IPS-NIHi7 (cell line): ENCODE results near the gene KCNJ9.
A peak's percentile ranks its signal among the peaks of the same experiment; 100 is the strongest.
"Not testable (repeated sequence)": the region's sequence is repeated elsewhere in the genome, so short reads cannot be mapped to it uniquely, and the experiment has no call there.

Source experiments
- DNase-seq: peaks from one replicate; pipeline ENCODE4 v3.0.0; 2012; ENCODE audit warnings: mixed read lengths; ENCODE audit errors: extremely low spot score

The KCNJ9 gene

DNA sequence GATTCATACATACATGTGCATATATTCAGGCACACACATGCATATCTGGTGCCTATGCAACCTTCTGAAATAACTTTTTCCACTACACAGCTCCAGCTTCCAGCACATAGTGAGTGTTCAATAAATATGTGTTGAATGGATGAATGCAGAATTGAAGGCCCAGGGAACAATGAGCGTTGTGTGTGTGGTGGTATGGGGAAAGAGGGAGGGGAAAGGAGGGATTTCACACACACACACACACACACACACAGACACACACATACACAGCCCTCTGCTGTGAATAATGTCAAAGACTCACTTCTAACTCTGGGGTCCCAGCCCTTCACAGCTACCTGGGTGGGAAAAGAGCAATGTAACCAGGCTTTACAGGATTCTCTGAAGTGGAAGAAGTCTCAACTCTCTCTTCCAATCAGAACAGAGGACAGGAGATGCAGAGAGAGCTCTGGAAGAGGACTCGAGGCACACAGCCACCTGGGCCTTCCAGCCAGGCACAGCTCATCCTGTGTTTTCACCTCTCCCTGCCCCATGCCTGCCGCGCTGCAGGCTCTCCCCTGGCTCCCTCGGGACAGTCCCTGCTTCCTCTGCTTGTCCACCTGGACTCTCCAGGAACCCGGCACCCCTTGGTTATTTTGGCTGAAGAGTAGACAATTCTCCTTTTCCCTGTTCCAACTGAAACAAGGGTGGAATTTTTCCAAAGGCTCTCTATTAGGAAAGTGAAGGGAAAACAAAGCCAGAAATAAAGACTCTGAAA lies 22.5 kb downstream of the KCNJ9 start:
- no peak for DNase-seq

DNA sequence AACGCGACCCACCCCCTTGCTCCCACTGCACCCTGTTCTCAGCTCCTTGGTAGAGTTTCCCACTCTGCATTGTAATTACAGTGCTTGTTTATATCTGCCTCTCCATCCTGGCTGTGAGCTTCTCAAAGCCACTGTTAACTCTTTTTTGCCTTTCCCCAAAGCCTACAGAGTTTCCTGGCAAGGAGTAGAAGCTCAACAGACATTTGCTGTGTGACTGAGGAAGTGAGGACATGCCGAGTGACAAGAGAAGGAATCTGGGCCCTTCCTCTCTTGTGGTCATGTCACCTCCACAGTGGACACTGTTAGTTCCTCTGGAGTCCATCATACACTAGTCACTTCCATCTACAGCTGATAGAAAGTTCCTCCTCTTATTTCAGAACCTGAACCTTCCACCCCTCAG lies 23.1 kb downstream of the KCNJ9 start:
- DNase-seq: no peak

DNA sequence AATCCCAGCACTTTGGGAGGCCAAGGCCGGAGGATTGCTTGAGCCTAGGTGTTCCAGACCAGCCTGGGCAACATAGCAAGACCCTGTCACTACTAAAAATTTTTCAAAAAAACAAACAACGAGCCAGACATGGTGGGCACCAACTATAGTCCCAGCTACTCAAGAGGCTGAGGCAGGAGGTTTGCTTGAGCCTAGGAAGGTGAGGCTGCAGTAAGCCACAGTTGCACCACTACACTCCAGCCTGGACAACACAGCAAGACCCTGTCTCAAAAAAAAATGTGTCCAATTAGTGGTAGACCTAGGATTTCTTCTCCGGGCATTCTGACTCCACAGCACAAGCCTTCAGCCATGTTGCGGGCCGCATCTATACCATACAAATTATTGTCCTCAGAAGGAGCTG lies 23.8 kb downstream of the KCNJ9 start:
- no peak for DNase-seq

GRCh38 chr1:160107512-160107911 lies 26.2 kb downstream of the KCNJ9 start:
- DNase-seq: no peak

- peak; percentile 70 for DNase-seq
Observed at GRCh38 chr1:160108888-160109662, 27.7 kb downstream of the KCNJ9 start.

DNA sequence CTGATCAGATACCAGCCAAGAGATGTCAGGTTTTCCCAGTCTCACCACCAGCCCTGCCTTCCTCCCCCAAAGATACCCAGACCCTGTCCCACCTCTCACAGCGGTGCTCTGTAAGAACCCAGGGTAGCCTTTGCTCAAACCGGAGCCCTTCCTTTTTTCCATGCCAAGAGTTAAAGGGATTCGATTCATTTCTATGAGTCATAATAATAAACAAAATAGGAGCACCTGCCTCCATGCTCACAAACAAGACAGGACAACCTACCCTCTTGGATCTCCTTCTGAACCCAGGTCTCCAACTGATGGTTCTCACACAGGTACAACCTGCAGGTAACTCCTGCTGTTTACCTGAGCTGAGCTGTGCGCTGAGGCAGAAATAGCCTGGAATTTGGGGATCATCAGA lies 28.3 kb downstream of the KCNJ9 start:
- DNase-seq: no peak

DNA sequence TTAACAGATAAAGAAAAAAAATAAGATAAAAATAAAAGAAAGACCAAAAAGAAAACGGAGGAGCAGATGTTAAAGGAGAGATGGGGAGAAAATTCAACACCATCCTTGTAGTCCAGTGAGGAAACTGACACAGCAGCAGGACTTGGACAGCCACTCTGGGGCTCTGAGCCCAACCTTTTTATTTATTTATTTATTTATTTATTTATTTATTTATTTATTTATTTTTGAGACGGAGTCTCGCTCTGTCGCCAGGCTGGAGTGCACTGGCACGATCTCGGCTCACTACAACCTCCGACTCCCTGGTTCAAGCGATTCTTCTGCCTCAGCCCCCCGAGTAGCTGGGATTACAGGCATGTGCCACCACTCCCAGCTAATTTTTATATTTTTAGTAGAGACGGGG lies 30.1 kb downstream of the KCNJ9 start:
- not testable (repeated sequence) for DNase-seq

GRCh38 chr1:160112357-160112756 lies 31.0 kb downstream of the KCNJ9 start:
- no peak for DNase-seq

DNA sequence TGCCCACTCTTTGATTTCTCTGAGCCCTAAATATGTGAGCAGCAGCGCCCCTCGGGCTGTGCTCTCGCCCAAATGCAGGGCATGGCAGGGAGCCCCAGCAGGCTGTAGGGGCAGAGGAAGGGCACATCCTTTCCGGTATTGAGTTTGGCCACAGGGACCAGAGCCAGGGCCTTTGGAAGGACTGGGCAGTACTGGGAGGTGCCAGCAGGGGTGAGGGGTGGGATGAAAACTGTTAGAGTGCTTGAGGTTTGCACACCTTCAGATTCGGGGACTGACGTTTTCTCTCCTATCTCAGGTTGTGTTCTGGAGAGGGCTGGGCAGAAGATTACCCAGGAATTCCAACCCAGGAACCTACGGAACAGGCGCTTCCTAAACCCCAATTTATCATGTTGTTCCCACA lies 32.1 kb downstream of the KCNJ9 start:
- no peak for DNase-seq

GRCh38 chr1:160114085-160114484 lies 32.7 kb downstream of the KCNJ9 start:
- peak; percentile 48 for DNase-seq

GRCh38 chr1:160115545-160116282 lies 34.4 kb downstream of the KCNJ9 start, which contains the start of gene ATP1A2:
TSS of gene ATP1A2 (plus strand) at chr1:160115759. CDS start at chr1:160115862, 103 bp downstream.
- peak; percentile 72 for DNase-seq

DNA sequence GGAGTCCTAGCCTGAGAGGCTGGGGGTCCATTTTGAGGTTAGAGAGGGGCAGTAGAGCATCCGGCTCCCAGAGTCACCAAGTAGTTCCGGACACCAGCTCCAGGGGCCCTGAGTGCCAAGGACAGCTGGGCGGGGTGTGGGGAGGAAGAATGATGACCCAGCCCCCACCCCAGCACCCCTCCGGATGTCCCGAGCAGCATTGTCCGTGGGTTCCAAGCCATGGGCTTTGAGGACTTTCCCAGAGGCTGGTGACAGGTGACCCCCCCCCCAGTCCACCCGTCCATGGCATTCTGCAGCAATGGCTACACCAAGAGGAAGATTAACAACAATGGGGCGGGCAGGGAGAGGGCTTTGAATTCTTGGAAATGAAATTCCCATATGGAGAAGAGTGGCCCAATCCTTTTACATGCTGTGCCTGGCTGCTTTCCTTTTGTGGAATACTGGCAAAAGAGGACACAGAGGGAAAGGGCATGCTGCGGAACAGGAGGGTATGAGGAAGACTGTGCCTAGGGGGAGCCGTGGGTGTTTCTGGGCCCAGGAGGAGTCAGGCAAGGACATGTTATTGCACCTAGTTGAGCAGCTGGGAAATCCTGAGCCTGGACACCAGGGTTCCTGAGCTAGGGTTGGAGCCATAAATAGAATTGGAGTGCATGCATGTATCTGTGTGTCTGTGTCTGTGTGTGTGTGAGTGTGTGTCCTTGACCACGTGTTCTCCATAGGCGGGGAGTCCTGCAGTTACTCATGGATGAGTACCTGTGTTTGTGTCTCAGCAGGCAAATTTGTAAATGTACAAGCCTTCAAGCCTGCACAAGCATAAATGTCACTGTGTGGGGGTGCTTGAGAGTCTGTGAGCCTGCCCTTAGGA lies 35.2 kb downstream of the KCNJ9 start:
- DNase-seq: no peak

GRCh38 chr1:160117300-160117699 lies 36.0 kb downstream of the KCNJ9 start:
- DNase-seq: no peak

GRCh38 chr1:160117709-160118183 lies 36.4 kb downstream of the KCNJ9 start:
- peak; percentile 53 for DNase-seq

DNA sequence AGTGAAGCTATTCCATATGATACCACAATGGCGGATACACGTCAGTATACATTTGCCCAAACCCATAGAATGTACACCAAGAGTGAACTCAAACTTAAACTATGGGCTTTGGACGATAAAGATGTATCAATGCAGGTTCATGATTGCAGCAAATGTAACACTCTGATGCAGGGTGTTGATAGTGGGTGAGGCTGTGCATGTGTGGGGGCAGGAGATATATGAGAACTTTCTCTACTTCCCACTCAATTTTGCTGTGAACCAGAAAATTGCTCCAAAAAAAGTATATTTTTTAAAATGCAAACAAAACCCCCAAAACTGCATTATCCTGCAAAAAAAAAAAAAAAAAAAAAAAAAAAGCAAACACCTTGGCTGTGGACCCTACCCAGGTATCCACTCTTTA lies 37.6 kb downstream of the KCNJ9 start:
- no peak for DNase-seq

GRCh38 chr1:160120797-160121196 lies 39.5 kb downstream of the KCNJ9 start:
- DNase-seq: no peak

DNA sequence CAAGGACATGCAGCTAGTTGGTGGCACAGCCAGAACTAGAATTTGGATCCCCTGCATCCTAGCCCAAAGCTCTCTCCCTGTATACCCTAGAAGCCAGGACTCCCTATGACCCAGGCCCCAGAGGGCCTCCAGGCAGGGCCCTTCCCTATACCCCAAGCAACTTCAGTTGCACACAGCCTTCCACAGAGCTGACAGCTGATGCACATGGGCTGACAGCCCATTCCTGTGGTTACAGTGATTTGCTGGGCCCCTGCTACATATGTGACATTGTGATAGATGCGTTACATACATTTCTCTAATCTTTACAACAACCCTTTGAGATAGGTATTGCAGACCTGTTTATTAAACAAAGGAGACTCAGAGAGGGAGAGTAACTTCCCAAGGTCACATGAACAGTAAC lies 40.0 kb downstream of the KCNJ9 start:
- no peak for DNase-seq

DNA sequence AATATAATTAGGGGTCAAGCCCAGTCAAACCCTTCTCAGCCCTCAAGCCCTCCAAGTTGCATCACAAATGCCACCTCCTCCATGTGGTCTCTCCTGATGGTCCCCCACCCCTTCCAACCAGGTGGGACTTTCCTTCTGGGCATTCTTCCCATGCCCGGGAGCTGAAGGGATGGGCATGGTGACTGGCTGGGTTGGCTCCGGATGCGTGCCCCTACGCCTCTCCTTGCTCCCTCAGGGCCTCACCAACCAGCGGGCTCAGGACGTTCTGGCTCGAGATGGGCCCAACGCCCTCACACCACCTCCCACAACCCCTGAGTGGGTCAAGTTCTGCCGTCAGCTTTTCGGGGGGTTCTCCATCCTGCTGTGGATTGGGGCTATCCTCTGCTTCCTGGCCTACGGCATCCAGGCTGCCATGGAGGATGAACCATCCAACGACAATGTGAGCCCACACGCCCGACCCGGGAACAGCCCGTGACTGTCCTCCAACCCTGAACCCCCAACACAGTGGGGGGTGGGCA lies 41.7 kb downstream of the KCNJ9 start:
- DNase-seq: no peak

DNA sequence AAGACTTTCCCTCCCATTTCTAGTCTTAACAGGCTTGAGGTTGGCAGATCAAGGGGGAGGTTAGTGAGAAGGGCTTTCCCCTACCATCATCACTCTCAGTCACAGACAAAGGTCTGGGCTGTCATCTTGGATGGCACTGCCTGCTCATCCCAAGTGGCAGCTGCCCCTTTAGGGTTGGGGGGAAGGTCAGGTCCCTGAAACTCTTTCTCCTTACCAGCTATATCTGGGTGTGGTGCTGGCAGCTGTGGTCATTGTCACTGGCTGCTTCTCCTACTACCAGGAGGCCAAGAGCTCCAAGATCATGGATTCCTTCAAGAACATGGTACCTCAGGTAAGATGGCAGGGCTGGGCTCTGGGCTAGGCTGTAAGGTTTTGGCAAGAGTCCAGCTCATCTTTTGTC lies 42.4 kb downstream of the KCNJ9 start:
- DNase-seq: no peak

GRCh38 chr1:160124705-160125478 lies 43.6 kb downstream of the KCNJ9 start:
- DNase-seq: peak; percentile 53
